H9 (cell line): ENCODE data around the gene THAP4. TPM values are rescaled to one million over a fixed set of nuclear protein-coding genes. Genes with fewer than 3 reads are reported as not detected.
A peak's percentile ranks its signal among the peaks of the same experiment; 100 is the strongest.

Experiments
- DNase-seq: peaks from one replicate; pipeline ENCODE4 v3.0.0-alpha.2; 2017
- H2AFZ ChIP-seq: one replicate; pipeline ENCODE4 v1.6.1; 2013; ENCODE audit warnings: mild to moderate bottlenecking, low read length, control low read depth, moderate library complexity
- H2AK5ac ChIP-seq: 2 replicates; pipeline ENCODE4 v1.6.1; 2013; ENCODE audit warnings: low read length, control low read depth, mixed read lengths; ENCODE audit not compliant: insufficient read length
- H2BK120ac ChIP-seq: one replicate; pipeline ENCODE4 v1.6.1; 2013; ENCODE audit warnings: low read depth, mild to moderate bottlenecking, low read length, control low read depth, inconsistent platforms; ENCODE audit not compliant: poor library complexity, severe bottlenecking
- H2BK12ac ChIP-seq: 2 replicates; pipeline ENCODE4 v1.6.1; 2013; ENCODE audit warnings: low read length, control low read depth, mixed read lengths, low read depth; ENCODE audit not compliant: insufficient read length
- H2BK15ac ChIP-seq: 2 replicates; pipeline ENCODE4 v1.6.1; 2013; ENCODE audit warnings: low read depth, low read length, control low read depth
- H2BK20ac ChIP-seq: one replicate; pipeline ENCODE4 v1.6.1; 2013; ENCODE audit warnings: low read depth, mild to moderate bottlenecking, low read length, control low read depth, inconsistent platforms; ENCODE audit not compliant: poor library complexity, severe bottlenecking
- H2BK5ac ChIP-seq: 2 replicates; pipeline ENCODE4 v1.6.1; 2013; ENCODE audit warnings: low read length, control low read depth, mixed read lengths; ENCODE audit not compliant: insufficient read length
- H3K14ac ChIP-seq: 2 replicates; pipeline ENCODE4 v1.6.1; 2013; ENCODE audit warnings: low read length, control low read depth; ENCODE audit not compliant: insufficient read depth
- H3K18ac ChIP-seq: 2 replicates; pipeline ENCODE4 v1.6.1; 2013; ENCODE audit warnings: low read depth, mild to moderate bottlenecking, mixed read lengths, low read length, control low read depth; ENCODE audit not compliant: insufficient read length
- H3K23ac ChIP-seq: 2 replicates; pipeline ENCODE4 v1.6.1; 2013; ENCODE audit warnings: low read length, control low read depth, mixed read lengths, low read depth; ENCODE audit not compliant: insufficient read length
- H3K23me2 ChIP-seq: 2 replicates; pipeline ENCODE4 v1.6.1; 2013; ENCODE audit warnings: low read depth, mild to moderate bottlenecking, mixed read lengths, low read length, control low read depth; ENCODE audit not compliant: insufficient read length, poor library complexity, severe bottlenecking
- H3K27ac ChIP-seq: 2 replicates; pipeline ENCODE4 v1.5.1; 2013; ENCODE audit warnings: low read length, control low read depth, mixed read lengths, low read depth; ENCODE audit not compliant: insufficient read length
- H3K27me3 ChIP-seq: 2 replicates; pipeline ENCODE4 v1.6.1; 2013; ENCODE audit warnings: low read length, control low read depth, inconsistent platforms; ENCODE audit not compliant: insufficient read depth
- H3K4ac ChIP-seq: 2 replicates; pipeline ENCODE4 v1.6.1; 2013; ENCODE audit warnings: low read depth, mild to moderate bottlenecking, control low read depth, inconsistent platforms, low read length, moderate library complexity
- H3K4me1 ChIP-seq: 2 replicates; pipeline ENCODE4 v1.6.1; 2013; ENCODE audit warnings: low read length, control low read depth, inconsistent platforms; ENCODE audit not compliant: insufficient read depth
- H3K4me2 ChIP-seq: 2 replicates; pipeline ENCODE4 v1.6.1; 2013; ENCODE audit warnings: low read length, control low read depth, mixed read lengths; ENCODE audit not compliant: insufficient read length, insufficient read depth
- H3K56ac ChIP-seq: 2 replicates; pipeline ENCODE4 v1.6.1; 2013; ENCODE audit warnings: low read depth, mild to moderate bottlenecking, mixed read lengths, low read length, control low read depth; ENCODE audit not compliant: insufficient read length
- H3K79me1 ChIP-seq: 2 replicates; pipeline ENCODE4 v1.6.1; 2013; ENCODE audit warnings: low read depth, mild to moderate bottlenecking, moderate library complexity, low read length, control low read depth, inconsistent platforms; ENCODE audit not compliant: insufficient read depth, poor library complexity, severe bottlenecking
- H3K79me2 ChIP-seq: 2 replicates; pipeline ENCODE4 v1.6.1; 2013; ENCODE audit warnings: low read length, control low read depth, inconsistent platforms; ENCODE audit not compliant: insufficient read depth
- H3K9ac ChIP-seq: 2 replicates; pipeline ENCODE4 v1.6.1; 2013; ENCODE audit warnings: low read length, control low read depth, mixed read lengths; ENCODE audit not compliant: insufficient read length; ENCODE audit errors: extremely low read depth
- H3K9me3 ChIP-seq: one replicate; pipeline ENCODE4 v1.6.1; 2013; ENCODE audit warnings: low read depth, low read length, inconsistent platforms; ENCODE audit not compliant: control insufficient read depth
- H3T11ph ChIP-seq: one replicate; pipeline ENCODE4 v1.6.1; 2013; ENCODE audit warnings: mild to moderate bottlenecking, low read length, control low read depth, inconsistent platforms
- H4K20me1 ChIP-seq: one replicate; pipeline ENCODE4 v1.6.1; 2013; ENCODE audit not compliant: control insufficient read depth, insufficient read length, insufficient read depth
- H4K5ac ChIP-seq: 2 replicates; pipeline ENCODE4 v1.6.1; 2013; ENCODE audit warnings: low read depth, mild to moderate bottlenecking, mixed read lengths, low read length, control low read depth; ENCODE audit not compliant: insufficient read length
- H4K8ac ChIP-seq: replicated peaks from 2 replicates; pipeline ENCODE4 v1.6.1; 2013; ENCODE audit warnings: low read length, control low read depth, mixed read lengths, low read depth; ENCODE audit not compliant: insufficient read length
- H4K91ac ChIP-seq: 2 replicates; pipeline ENCODE4 v1.6.1; 2013; ENCODE audit warnings: low read depth, mild to moderate bottlenecking, moderate library complexity, mixed read lengths, low read length, control low read depth; ENCODE audit not compliant: insufficient read length
- H3K27ac Mint-ChIP-seq, 3 experiments: 2 replicates in 2 of 3; 3 replicates in 1 of 3; pipeline ENCODE4 v1.8.0; 2020 to 2021; ENCODE audit warnings: mixed read lengths in 3 of 3, mild to moderate bottlenecking in 1 of 3, moderate library complexity in 1 of 3
- H3K27me3 Mint-ChIP-seq: 2 replicates; pipeline ENCODE4 v1.8.0; 2021; ENCODE audit warnings: low read depth, mild to moderate bottlenecking, moderate library complexity, mixed read lengths
- H3K36me3 Mint-ChIP-seq, 3 experiments: 2 replicates in 2 of 3; 3 replicates in 1 of 3; pipeline ENCODE4 v1.8.0; 2020 to 2021; ENCODE audit warnings: low read depth in 3 of 3, mixed read lengths in 3 of 3; ENCODE audit not compliant: insufficient read depth in 1 of 3
- H3K4me1 Mint-ChIP-seq, 2 experiments: 2 replicates each; pipeline ENCODE4 v1.8.0; 2020; ENCODE audit warnings: mixed read lengths in 2 of 2
- H3K4me3 Mint-ChIP-seq, 2 experiments: 2 replicates in 1 of 2; 3 replicates in 1 of 2; pipeline ENCODE4 v1.8.0; 2020 to 2021; ENCODE audit warnings: mild to moderate bottlenecking in 2 of 2, mixed read lengths in 2 of 2, moderate library complexity in 1 of 2
- H3K9me3 Mint-ChIP-seq, 2 experiments: 2 replicates in 1 of 2; 3 replicates in 1 of 2; pipeline ENCODE4 v1.8.0; 2020; ENCODE audit warnings: mild to moderate bottlenecking in 2 of 2, mixed read lengths in 2 of 2, moderate library complexity in 1 of 2
- WGBS: extraction: QIAGEN DNeasy Blood & Tissue Kit; methylation state at CpG from one replicate; pipeline ENCODE4 v1.1.7; 2013; ENCODE audit warnings: missing lambda C conversion rate, low lambda C conversion rate, mixed read lengths; ENCODE audit not compliant: insufficient read length; ENCODE audit errors: extremely low coverage; 5-methylcytosine and 5-hydroxymethylcytosine counted together
- total RNA-seq: library from RNA; stranded (reverse); gene quantifications from 2 replicates; pipeline ENCODE4 v1.2.1, GENCODE V29; 2021
- TF ChIP-seq, protein P1 (sequence below): fragments of 200-600 bp; sonication (generic); conservative IDR thresholded peaks from 3 replicates; pipeline ENCODE4 v1.8.0; 2021; ENCODE audit warnings: antibody characterized with exemption, mild to moderate bottlenecking

Gene THAP4
- total RNA-seq, 1 experiment from 2014 or later = 70.6 TPM

DNA sequence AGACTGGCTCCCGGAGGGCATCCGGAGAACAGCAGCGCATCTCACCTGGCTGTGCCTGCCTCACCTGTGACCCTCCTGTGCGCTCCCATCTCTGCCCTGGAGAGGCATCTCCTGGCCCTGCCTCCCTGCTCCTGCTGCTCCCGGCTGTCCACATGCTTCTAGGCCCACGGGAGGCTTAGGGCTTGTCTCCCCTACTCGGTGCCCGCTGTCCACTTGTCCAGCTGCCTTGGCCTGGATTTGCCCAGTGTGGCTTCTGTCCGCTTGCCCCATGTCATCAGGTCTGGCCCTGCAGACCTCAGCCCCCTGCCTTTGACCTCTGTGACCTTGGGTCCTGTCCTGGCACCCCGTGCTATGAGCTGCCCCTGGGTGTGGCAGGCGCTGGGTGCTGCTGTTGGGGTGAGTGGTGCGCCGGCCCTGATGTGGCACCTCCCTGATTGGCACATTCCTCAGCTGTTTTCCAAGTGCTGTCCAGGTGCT, 73.9 kb downstream of the THAP4 start:
- no peak overlapping the region for H3K27ac ChIP-seq
- no peak overlapping the region for H3K4ac ChIP-seq
- H3K4me3 Mint-ChIP-seq = 0 out of 5 replicates have a peak overlapping the region, but pooled peaks of 1 of the 2 experiments have one; percentile 23
- no peak overlapping the region for H2BK5ac ChIP-seq
- no peak overlapping the region for H3T11ph ChIP-seq
- no peaks in the 10 kb centered on the region for H3K27me3 Mint-ChIP-seq
- no peaks in the 10 kb centered on the region; a peak in 1 of 5 replicates for H3K9me3 Mint-ChIP-seq
- H3K27me3 ChIP-seq = no peaks in the 10 kb centered on the region
- H2BK120ac ChIP-seq = no peak overlapping the region
- H3K9ac ChIP-seq = no peak overlapping the region
- H3K4me2 ChIP-seq = no peak overlapping the region
- peak; percentile 24 for DNase-seq
- H2AFZ ChIP-seq = no peak overlapping the region
- no peak overlapping the region for H2AK5ac ChIP-seq
- H2BK15ac ChIP-seq = no peak overlapping the region
- H3K23ac ChIP-seq = no peak overlapping the region
- no peaks in the 10 kb centered on the region for H4K20me1 ChIP-seq
- no peak overlapping the region for H4K91ac ChIP-seq
- H4K8ac ChIP-seq = no peak overlapping the region
- no peak overlapping the region for H2BK20ac ChIP-seq
- no peak overlapping the region; a peak in 1 of 7 replicates for H3K27ac Mint-ChIP-seq
- no peaks in the 10 kb centered on the region for H3K79me1 ChIP-seq
- H3K14ac ChIP-seq = no peak overlapping the region
- no peak overlapping the region for H2BK12ac ChIP-seq
- H3K79me2 ChIP-seq = no peaks in the 10 kb centered on the region; the same call in 1 of the 2 replicates
- no peaks in the 10 kb centered on the region for H3K4me1 ChIP-seq
- TF ChIP-seq, protein P1, sequence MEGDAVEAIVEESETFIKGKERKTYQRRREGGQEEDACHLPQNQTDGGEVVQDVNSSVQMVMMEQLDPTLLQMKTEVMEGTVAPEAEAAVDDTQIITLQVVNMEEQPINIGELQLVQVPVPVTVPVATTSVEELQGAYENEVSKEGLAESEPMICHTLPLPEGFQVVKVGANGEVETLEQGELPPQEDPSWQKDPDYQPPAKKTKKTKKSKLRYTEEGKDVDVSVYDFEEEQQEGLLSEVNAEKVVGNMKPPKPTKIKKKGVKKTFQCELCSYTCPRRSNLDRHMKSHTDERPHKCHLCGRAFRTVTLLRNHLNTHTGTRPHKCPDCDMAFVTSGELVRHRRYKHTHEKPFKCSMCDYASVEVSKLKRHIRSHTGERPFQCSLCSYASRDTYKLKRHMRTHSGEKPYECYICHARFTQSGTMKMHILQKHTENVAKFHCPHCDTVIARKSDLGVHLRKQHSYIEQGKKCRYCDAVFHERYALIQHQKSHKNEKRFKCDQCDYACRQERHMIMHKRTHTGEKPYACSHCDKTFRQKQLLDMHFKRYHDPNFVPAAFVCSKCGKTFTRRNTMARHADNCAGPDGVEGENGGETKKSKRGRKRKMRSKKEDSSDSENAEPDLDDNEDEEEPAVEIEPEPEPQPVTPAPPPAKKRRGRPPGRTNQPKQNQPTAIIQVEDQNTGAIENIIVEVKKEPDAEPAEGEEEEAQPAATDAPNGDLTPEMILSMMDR = no peak
- no peak overlapping the region for H3K18ac ChIP-seq
- no CpG with 5 or more reads among the region's 13 CpGs for WGBS
- no peak overlapping the region for H3K56ac ChIP-seq
- no peak overlapping the region for H4K5ac ChIP-seq
- H3K9me3 ChIP-seq = no peaks in the 10 kb centered on the region
- peaks cover 6 to 14% of the 10 kb centered on the region in 2 experiments; a peak in 3 of 4 replicates for H3K4me1 Mint-ChIP-seq
- peaks cover 2 to 4% (median 2%) of the 10 kb centered on the region in 3 experiments; a peak in 4 of 7 replicates for H3K36me3 Mint-ChIP-seq
- H3K23me2 ChIP-seq = peaks cover 6% of the 10 kb centered on the region
